IMR-90 (cell line): ENCODE results near the gene PLCH1.

ENCODE experiments used
- POLR2A ChIP-seq: IDR thresholded peaks from 2 replicates; pipeline ENCODE4 v1.6.1; 2012; ENCODE audit warnings: mild to moderate bottlenecking, low read depth, low read length
- RFX5 ChIP-seq: IDR thresholded peaks from 2 replicates; pipeline ENCODE4 v1.8.0; 2012; ENCODE audit warnings: low read depth, mild to moderate bottlenecking, low read length, moderate library complexity

- TF ChIP-seq POLR2A (no peak), RFX5 (no peak)
Measured at GRCh38 chr3:155407331-155407730, 337.5 kb downstream of the PLCH1 start.
